Measurements from ENCODE around the gene TCP11.

The TCP11 gene

GRCh38 chr6:35148167-35148741 lies 7.1 kb upstream of the TCP11 start:
- H3K27ac Mint-ChIP-seq = peak overlapping the region; percentile 76 to 95 (median 93)
- no peak for TF ChIP-seq CTCF (IDR thresholded peaks at IDR 0.05; ENCODE audit: unreplicated experiment in 3 of 3)
- peaks cover 58% of the 10 kb centered on the region for H3K4me1 Mint-ChIP-seq
- H3K36me3 Mint-ChIP-seq (ENCODE audit: low read depth) = no peaks in the 10 kb centered on the region
- peak overlapping the region; percentile 10 to 52 (median 49) for H3K4me3 Mint-ChIP-seq
- H3K9me3 Mint-ChIP-seq = no peaks in the 10 kb centered on the region
- H3K27me3 Mint-ChIP-seq (ENCODE audit: low read depth) = peaks cover 3% of the 10 kb centered on the region

DNA sequence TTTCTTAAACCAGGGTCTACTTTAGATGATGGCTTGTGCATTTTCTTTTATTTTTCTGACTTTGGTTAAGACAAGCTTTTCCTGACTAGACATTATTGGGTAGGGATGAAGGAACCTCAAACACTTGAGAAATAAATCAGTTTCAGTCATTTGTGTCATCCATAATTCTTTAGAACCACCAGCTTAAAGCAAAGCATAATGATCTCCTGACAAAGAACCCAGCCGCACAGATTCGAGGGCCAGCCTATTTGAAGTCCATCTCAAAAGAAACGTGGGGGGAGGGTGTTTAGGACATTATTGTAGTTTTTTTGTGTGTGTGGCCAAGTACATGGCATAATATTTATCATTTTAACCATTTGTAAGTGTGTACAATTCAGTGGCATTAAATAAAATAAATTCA lies 6.3 kb upstream of the TCP11 start:
- H3K27me3 Mint-ChIP-seq (ENCODE audit: low read depth) = peaks cover 3% of the 10 kb centered on the region
- TF ChIP-seq CTCF (IDR thresholded peaks at IDR 0.05; ENCODE audit: unreplicated experiment in 3 of 3) = no peak
- H3K27ac Mint-ChIP-seq = peak overlapping the region; percentile 76 to 95 (median 93)
- peaks cover 64% of the 10 kb centered on the region for H3K4me1 Mint-ChIP-seq
- H3K9me3 Mint-ChIP-seq = no peaks in the 10 kb centered on the region
- H3K4me3 Mint-ChIP-seq = peak overlapping the region in 1 of 3 experiments; percentile 25
- no peaks in the 10 kb centered on the region for H3K36me3 Mint-ChIP-seq (ENCODE audit: low read depth)

GRCh38 chr6:35147026-35147425 lies 5.9 kb upstream of the TCP11 start:
- H3K27me3 Mint-ChIP-seq (ENCODE audit: low read depth) = peaks cover 3% of the 10 kb centered on the region
- no peaks in the 10 kb centered on the region for H3K9me3 Mint-ChIP-seq
- peak overlapping the region in 1 of 3 experiments; percentile 25 for H3K4me3 Mint-ChIP-seq
- no peaks in the 10 kb centered on the region for H3K36me3 Mint-ChIP-seq (ENCODE audit: low read depth)
- peak overlapping the region; percentile 76 to 95 (median 93) for H3K27ac Mint-ChIP-seq
- H3K4me1 Mint-ChIP-seq = peaks cover 66% of the 10 kb centered on the region
- no peak for TF ChIP-seq CTCF (IDR thresholded peaks at IDR 0.05; ENCODE audit: unreplicated experiment in 3 of 3)

DNA sequence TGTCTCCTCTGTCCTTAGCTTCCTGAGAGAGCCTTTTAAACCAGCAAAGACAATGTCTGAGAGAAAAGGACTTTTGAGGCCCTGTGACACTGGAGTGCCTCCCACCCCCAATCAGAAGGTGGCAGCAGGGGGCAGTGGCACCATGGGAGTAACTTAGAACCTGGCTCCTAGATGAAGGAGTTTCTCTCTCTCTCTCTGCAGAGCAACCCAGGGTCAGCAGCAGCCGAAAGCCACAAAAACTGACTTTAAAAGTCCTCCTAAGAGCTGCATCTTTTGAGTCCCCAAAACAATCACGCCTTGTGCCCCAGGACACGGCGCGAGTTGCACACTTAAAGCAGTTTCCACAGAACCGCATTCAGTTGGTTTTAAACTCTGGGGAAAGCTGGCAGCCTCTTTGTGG lies 5.3 kb upstream of the TCP11 start:
- Mint-ChIP-seq H3K36me3 (ENCODE audit: low read depth) (no peaks in the 10 kb centered on the region), H3K27me3 (ENCODE audit: low read depth) (peaks cover 3% of the 10 kb centered on the region), H3K27ac (peak overlapping the region; percentile 76 to 95 (median 93)), H3K4me3 (no peak overlapping the region), H3K9me3 (no peaks in the 10 kb centered on the region), H3K4me1 (peaks cover 66% of the 10 kb centered on the region)
- TF ChIP-seq CTCF (IDR thresholded peaks at IDR 0.05; ENCODE audit: unreplicated experiment in 3 of 3) = peak; percentile 44 to 55 (median 48)

GRCh38 chr6:35145757-35146156 lies 4.6 kb upstream of the TCP11 start:
- peak overlapping the region; percentile 76 to 95 (median 93) for H3K27ac Mint-ChIP-seq
- no peaks in the 10 kb centered on the region for H3K36me3 Mint-ChIP-seq (ENCODE audit: low read depth)
- H3K4me1 Mint-ChIP-seq = peaks cover 65% of the 10 kb centered on the region
- no peak for TF ChIP-seq CTCF (IDR thresholded peaks at IDR 0.05; ENCODE audit: unreplicated experiment in 3 of 3)
- H3K4me3 Mint-ChIP-seq = no peak overlapping the region
- no peaks in the 10 kb centered on the region for H3K9me3 Mint-ChIP-seq
- peaks cover 3% of the 10 kb centered on the region for H3K27me3 Mint-ChIP-seq (ENCODE audit: low read depth)
